PFSK-1 (cell line): ENCODE results near the gene ENDOV.

Experiments used
- FOXP2 ChIP-seq: optimal IDR thresholded peaks from 2 replicates; pipeline ENCODE3; 2011; ENCODE audit warnings: borderline replicate concordance, control low read depth, inconsistent platforms; ENCODE audit not compliant: insufficient read depth; ENCODE audit errors: extremely low read length, extremely low read depth
- POLR2AphosphoS5 ChIP-seq: IDR thresholded peaks from 2 replicates; pipeline ENCODE4 v1.6.1; 2012; ENCODE audit warnings: low read depth, mild to moderate bottlenecking, control low read depth, low read length, moderate library complexity
- REST ChIP-seq, 2 experiments: IDR thresholded peaks; 2 replicates each; pipeline versions ENCODE4 v1.6.1 to v1.8.0; 2011 to 2012; ENCODE audit warnings: low read depth in 2 of 2, low read length in 2 of 2, control low read depth in 1 of 2, inconsistent platforms in 1 of 2, mild to moderate bottlenecking in 1 of 2, moderate library complexity in 1 of 2; ENCODE audit not compliant: insufficient read depth in 1 of 2
- SIN3A ChIP-seq: IDR thresholded peaks from 2 replicates; pipeline ENCODE4 v1.6.1; 2012; ENCODE audit warnings: mild to moderate bottlenecking, low read length, moderate library complexity, borderline replicate concordance; ENCODE audit not compliant: insufficient read depth
- TAF1 ChIP-seq: IDR thresholded peaks from 2 replicates; pipeline ENCODE4 v1.6.1; 2012; ENCODE audit warnings: low read length, control low read depth, borderline replicate concordance; ENCODE audit not compliant: insufficient read depth

Gene ENDOV

GRCh38 chr17:80431246-80432195, 16.6 kb downstream of the ENDOV start:
- TF ChIP-seq FOXP2 (no peak), SIN3A (no peak), TAF1 (no peak)

- TF ChIP-seq SIN3A, result no peak
- no peak for TF ChIP-seq POLR2AphosphoS5
- TF ChIP-seq REST (IDR thresholded peaks at IDR 0.05; ENCODE audit: insufficient read depth in 1 of 2, low read depth in 2 of 2, low read length in 2 of 2), result no peak
- TF ChIP-seq TAF1, result no peak
- TF ChIP-seq FOXP2, result no peak
Measured at GRCh38 chr17:80432350-80432955, 17.5 kb downstream of the ENDOV start.

DNA sequence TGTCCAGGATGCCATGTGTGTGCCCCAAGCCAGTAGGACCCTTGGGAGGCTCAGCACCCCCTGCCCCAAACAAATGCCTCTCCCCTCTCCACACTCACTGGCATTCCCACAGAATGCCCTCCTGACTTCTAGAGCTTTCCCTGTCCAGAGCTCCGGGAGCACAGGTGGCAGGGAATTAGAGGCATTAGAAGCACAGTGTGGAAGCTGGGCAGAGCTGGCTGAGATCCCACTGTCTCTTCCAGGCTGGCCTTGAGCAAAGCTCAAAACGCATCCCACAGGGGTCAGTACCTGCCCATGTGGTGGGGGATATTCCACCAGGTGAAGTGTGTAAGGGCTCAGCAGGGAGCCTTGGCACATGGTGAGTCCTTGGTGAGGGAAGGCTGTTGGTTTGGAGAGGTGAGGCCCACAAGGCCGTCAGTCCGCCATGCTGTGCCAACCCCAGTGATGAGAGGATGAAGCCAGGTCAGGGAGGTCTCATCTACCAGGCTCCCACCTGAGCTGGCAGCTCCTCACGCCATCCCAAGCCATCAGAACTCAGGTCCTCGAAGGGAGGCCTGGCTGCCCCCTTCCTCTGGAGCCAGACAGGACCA, 18.1 kb downstream of the ENDOV start:
- TF ChIP-seq REST (IDR thresholded peaks at IDR 0.05; ENCODE audit: insufficient read depth in 1 of 2, low read depth in 2 of 2, low read length in 2 of 2) (no peak), FOXP2 (no peak), SIN3A (no peak), TAF1 (no peak), POLR2AphosphoS5 (no peak)

DNA sequence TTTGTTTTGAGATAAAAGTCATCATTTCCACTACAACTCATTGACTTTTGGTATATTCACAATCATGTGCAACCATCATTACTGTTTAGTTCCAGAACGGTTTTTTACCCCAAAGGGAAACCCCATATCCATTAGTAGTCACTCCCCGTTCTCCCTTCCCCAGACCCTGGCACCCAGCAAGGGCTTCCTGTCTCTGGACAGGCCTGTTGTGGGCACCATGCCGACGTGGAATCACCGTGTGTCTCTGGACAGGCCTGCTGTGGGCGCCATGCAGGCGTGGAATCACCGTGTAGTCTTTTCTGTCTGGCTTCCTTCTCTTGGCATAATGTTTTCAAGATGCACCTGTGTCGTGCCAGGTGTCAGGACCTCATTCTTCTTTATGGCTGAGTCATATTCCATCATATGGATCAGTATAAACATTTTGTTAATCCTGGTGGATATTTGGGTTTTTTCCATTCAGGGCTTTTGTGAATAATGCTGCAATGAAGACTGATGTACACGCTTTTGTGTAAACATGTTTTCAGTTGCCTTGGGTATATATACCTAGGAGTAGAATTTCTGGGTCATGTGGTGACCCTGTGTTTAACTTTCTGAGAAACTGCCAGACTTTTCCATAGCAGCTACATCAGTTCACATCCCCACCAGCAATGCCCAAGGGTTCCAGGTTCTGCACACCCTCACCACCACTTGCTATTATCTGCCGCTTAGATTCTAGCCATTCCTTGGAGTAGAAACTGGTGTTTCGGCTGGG, 19.1 kb downstream of the ENDOV start:
- TF ChIP-seq REST (IDR thresholded peaks at IDR 0.05; ENCODE audit: insufficient read depth in 1 of 2, low read depth in 2 of 2, low read length in 2 of 2) (no peak), FOXP2 (no peak), POLR2AphosphoS5 (no peak), TAF1 (no peak), SIN3A (no peak)

- no peak for TF ChIP-seq TAF1
- TF ChIP-seq FOXP2, result no peak
- no peak for TF ChIP-seq REST (IDR thresholded peaks at IDR 0.05; ENCODE audit: insufficient read depth in 1 of 2, low read depth in 2 of 2, low read length in 2 of 2)
- TF ChIP-seq POLR2AphosphoS5, result no peak
- TF ChIP-seq SIN3A, result no peak
Measured at GRCh38 chr17:80437532-80437931, 22.6 kb downstream of the ENDOV start.
